SK-N-SH (cell line): Measurements from ENCODE around the gene DLL4. TPM values are rescaled to one million over a fixed set of nuclear protein-coding genes. Genes with fewer than 3 reads are reported as not detected.

Experiments
- CTCF ChIA-PET: fragments of 300-600, 350-600 bp; formaldehyde crosslinking; extraction: SDS; loops from one replicate; lab custom pipeline; 2021; lab: Yijun Ruan, JAX
- POLR2A ChIA-PET: fragments of 350-600 bp; sonication (Branson Sonifier 250); formaldehyde crosslinking; extraction: SDS; loops from one replicate; lab custom pipeline; 2020; ENCODE audit warnings: antibody characterized with exemption, inconsistent platforms; lab: Yijun Ruan, JAX
- DNase-seq: peaks from one replicate; pipeline ENCODE4 v3.0.0; 2012
- H2AFZ ChIP-seq: fragments of 200-600 bp; sonication (generic); 2 replicates; pipeline ENCODE4 v1.8.1; 2016; ENCODE audit warnings: antibody characterized with exemption, mild to moderate bottlenecking, low read depth
- H3F3A ChIP-seq: fragments of 200-600 bp; sonication (generic); replicated peaks from 2 replicates; pipeline ENCODE3; 2016; ENCODE audit warnings: antibody characterized with exemption, mild to moderate bottlenecking; ENCODE audit not compliant: insufficient read depth
- H3K27ac ChIP-seq, 2 experiments: fragments of 200-500 bp in 1 of 2; fragments of 200-600 bp in 1 of 2; sonication (Bioruptor generic) in 1 of 2; sonication (generic), shearing (Covaris generic) in 1 of 2; 2 replicates each; pipeline versions ENCODE4 v1.5.1 to v1.6.1; 2014 to 2016; ENCODE audit warnings: low read depth in 2 of 2, inconsistent platforms in 1 of 2, low read length in 1 of 2, mild to moderate bottlenecking in 1 of 2, mixed read lengths in 1 of 2
- H3K27me3 ChIP-seq: fragments of 200-600 bp; sonication (generic), shearing (Covaris generic); 2 replicates; pipeline ENCODE4 v1.6.1; 2016; ENCODE audit warnings: mixed run types; ENCODE audit not compliant: insufficient read depth
- H3K36me3 ChIP-seq, 2 experiments: fragments of 200-500 bp in 1 of 2; fragments of 200-600 bp in 1 of 2; sonication (Bioruptor generic) in 1 of 2; sonication (generic) in 1 of 2; replicated peaks in 1 of 2; 2 replicates each; pipeline versions ENCODE3 to v1.5.1; 2014 to 2016; ENCODE audit warnings: low read length in 1 of 2, mild to moderate bottlenecking in 1 of 2; ENCODE audit not compliant: insufficient read depth in 2 of 2, control insufficient read depth in 1 of 2
- H3K4me1 ChIP-seq, 2 experiments: fragments of 200-500 bp in 1 of 2; fragments of 200-600 bp in 1 of 2; sonication (Bioruptor generic) in 1 of 2; sonication (generic), shearing (Covaris generic) in 1 of 2; 2 replicates each; pipeline versions ENCODE4 v1.5.1 to v1.6.1; 2014 to 2016; ENCODE audit warnings: low read depth in 1 of 2, low read length in 1 of 2, mixed run types in 1 of 2; ENCODE audit not compliant: insufficient read depth in 2 of 2, control insufficient read depth in 1 of 2
- H3K4me2 ChIP-seq: fragments of 200-600 bp; sonication (generic), shearing (Covaris generic); 2 replicates; pipeline ENCODE4 v1.6.1; 2017; ENCODE audit warnings: mixed run types
- H3K4me3 ChIP-seq, 2 experiments: fragments of 200-500 bp in 1 of 2; fragments of 200-600 bp in 1 of 2; sonication (Bioruptor generic) in 1 of 2; sonication (generic), shearing (Covaris generic) in 1 of 2; 2 replicates each; pipeline versions ENCODE4 v1.5.1 to v1.8.1; 2014 to 2016; ENCODE audit warnings: low read depth in 2 of 2, inconsistent platforms in 1 of 2, low read length in 1 of 2, mild to moderate bottlenecking in 1 of 2, mixed read lengths in 1 of 2, moderate library complexity in 1 of 2
- H3K79me2 ChIP-seq: fragments of 200-600 bp; sonication (generic); 2 replicates; pipeline ENCODE4 v1.8.1; 2017; ENCODE audit warnings: mild to moderate bottlenecking; ENCODE audit not compliant: insufficient read depth
- H3K9ac ChIP-seq: fragments of 200-600 bp; sonication (generic); 2 replicates; pipeline ENCODE4 v1.6.1; 2017; ENCODE audit warnings: mixed run types
- H3K9me2 ChIP-seq: fragments of 200-600 bp; sonication (generic); 2 replicates; pipeline ENCODE4 v1.6.1; 2017; ENCODE audit warnings: mixed run types
- H3K9me3 ChIP-seq: fragments of 200-600 bp; sonication (generic); 2 replicates; pipeline ENCODE4 v1.6.1; 2017; ENCODE audit warnings: mixed run types, mild to moderate bottlenecking, moderate library complexity
- H4K20me1 ChIP-seq: fragments of 200-600 bp; sonication (generic); 2 replicates; pipeline ENCODE4 v1.6.1; 2017; ENCODE audit warnings: mild to moderate bottlenecking, mixed run types; ENCODE audit not compliant: insufficient read depth
- CTCF ChIP-seq: fragments of 200-600 bp; sonication (generic); IDR thresholded peaks from 2 replicates; pipeline ENCODE4 v1.6.1; 2017; ENCODE audit warnings: antibody characterized with exemption, mild to moderate bottlenecking, moderate library complexity
- FOSL2 ChIP-seq: IDR thresholded peaks from 2 replicates; pipeline ENCODE4 v1.4.0; 2012; ENCODE audit warnings: low read depth, mild to moderate bottlenecking, moderate library complexity, borderline replicate concordance
- FOXM1 ChIP-seq: IDR thresholded peaks from 2 replicates; pipeline ENCODE4 v1.4.0; 2012; ENCODE audit warnings: low read depth, mild to moderate bottlenecking
- IRF3 ChIP-seq: fragments of 150-350 bp; IDR thresholded peaks from 2 replicates; pipeline ENCODE4 v1.6.1; 2016; ENCODE audit warnings: mild to moderate bottlenecking, low read depth, low read length
- JUND ChIP-seq: IDR thresholded peaks from 2 replicates; pipeline ENCODE4 v1.4.0; 2012
- SMC3 ChIP-seq: IDR thresholded peaks from 2 replicates; pipeline ENCODE4 v1.6.1; 2012; ENCODE audit warnings: low read depth, low read length, improper control_type of control experiment
- TAF1 ChIP-seq: IDR thresholded peaks from 2 replicates; pipeline ENCODE4 v1.6.1; 2012; ENCODE audit warnings: low read depth, mild to moderate bottlenecking, low read length, moderate library complexity, borderline replicate concordance
- YY1 ChIP-seq: IDR thresholded peaks from 2 replicates; pipeline ENCODE4 v1.4.0; 2012; ENCODE audit warnings: low read depth, mild to moderate bottlenecking
- whole genome bisulfite sequencing: methylation state at CpG from one replicate; pipeline ENCODE4 v1.1.6; 2017; ENCODE audit warnings: low lambda C conversion rate; 5-methylcytosine and 5-hydroxymethylcytosine counted together
- polyA plus RNA-seq, 3 experiments: library from polyadenylated mRNA; depleted of rRNA; stranded (reverse); fragments of >200 nt; gene quantifications; 2 replicates each; pipeline ENCODE4 v1.2.3, GENCODE V29; 2012
- TF ChIP-seq, protein P1 (sequence below): IDR thresholded peaks from 2 replicates; pipeline ENCODE4; 2012

The DLL4 gene
- polyA plus RNA-seq, 1 of the 3 experiments (the other 2 are of a cell fraction): 0.03 TPM

- Histone ChIP-seq H2AFZ (no peak overlapping the region), H3K4me3 (no peak overlapping the region), H3K4me2 (no peak overlapping the region), H3K27me3 (no peaks in the 10 kb centered on the region), H4K20me1 (no peaks in the 10 kb centered on the region), H3K4me1 (peaks cover 0 to 9% of the 10 kb centered on the region in 2 experiments; a peak in 2 of 4 replicates), H3K9me2 (no peaks in the 10 kb centered on the region), H3F3A (peaks cover 14% of the 10 kb centered on the region), H3K9me3 (no peaks in the 10 kb centered on the region), H3K9ac (no peak overlapping the region), H3K79me2 (no peaks in the 10 kb centered on the region), H3K27ac (no peak overlapping the region), H3K36me3 (peaks cover 59 to 72% of the 10 kb centered on the region in 2 experiments)
- DNase-seq: no peak
- POLR2A ChIA-PET: no interaction called here
- TF ChIP-seq JUND: no peak
- no peak for TF ChIP-seq CTCF
- TF ChIP-seq TAF1: no peak
- TF ChIP-seq, protein P1, sequence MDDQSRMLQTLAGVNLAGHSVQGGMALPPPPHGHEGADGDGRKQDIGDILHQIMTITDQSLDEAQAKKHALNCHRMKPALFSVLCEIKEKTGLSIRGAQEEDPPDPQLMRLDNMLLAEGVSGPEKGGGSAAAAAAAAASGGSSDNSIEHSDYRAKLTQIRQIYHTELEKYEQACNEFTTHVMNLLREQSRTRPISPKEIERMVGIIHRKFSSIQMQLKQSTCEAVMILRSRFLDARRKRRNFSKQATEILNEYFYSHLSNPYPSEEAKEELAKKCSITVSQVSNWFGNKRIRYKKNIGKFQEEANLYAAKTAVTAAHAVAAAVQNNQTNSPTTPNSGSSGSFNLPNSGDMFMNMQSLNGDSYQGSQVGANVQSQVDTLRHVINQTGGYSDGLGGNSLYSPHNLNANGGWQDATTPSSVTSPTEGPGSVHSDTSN: no peak
- TF ChIP-seq IRF3: no peak
- no peak for TF ChIP-seq YY1
- TF ChIP-seq FOXM1: no peak
- no peak for TF ChIP-seq FOSL2
- TF ChIP-seq SMC3: no peak
- CTCF ChIA-PET: interaction anchor here (1.2 kb wide), 1 partner anchor 74 kb away, joined by 3 read pairs; no protein-coding TSS in a partner anchor
- WGBS: 72% methylated on average over 2 of the region's 2 CpGs
Observed at GRCh38 chr15:40978141-40978540, 49.0 kb downstream of the DLL4 start.

- Histone ChIP-seq H3K27ac (no peak overlapping the region), H3K4me1 (peaks cover 0 to 13% of the 10 kb centered on the region in 2 experiments; a peak in 2 of 4 replicates), H3K36me3 (peaks cover 62 to 75% of the 10 kb centered on the region in 2 experiments), H4K20me1 (no peaks in the 10 kb centered on the region), H3F3A (peaks cover 18% of the 10 kb centered on the region), H3K27me3 (no peaks in the 10 kb centered on the region), H3K9me3 (no peaks in the 10 kb centered on the region), H3K4me2 (no peak overlapping the region), H2AFZ (no peak overlapping the region), H3K4me3 (no peak overlapping the region), H3K9ac (no peak overlapping the region)
- ChIA-PET POLR2A (no interaction called here), CTCF (interaction anchor here (1.2 kb wide), 1 partner anchor 74 kb away, joined by 3 read pairs; no protein-coding TSS in a partner anchor)
- 96% methylated on average over 4 of the region's 4 CpGs for WGBS
- TF ChIP-seq, protein P1: no peak
- TF ChIP-seq, all 33 proteins: peak for 0
- no peak for DNase-seq
- H3K9me2 ChIP-seq: no peaks in the 10 kb centered on the region
- H3K79me2 ChIP-seq: no peaks in the 10 kb centered on the region
Observed at GRCh38 chr15:40978562-40978961, 49.4 kb downstream of the DLL4 start.
